NCI-H2107 (cell line): ENCODE measurements around the gene SUPT3H.
"Not testable (repeated sequence)": the region's sequence is repeated elsewhere in the genome, so short reads cannot be mapped to it uniquely, and the experiment has no call there.

Experiments used
- DNase-seq: peaks from one replicate; lab custom pipeline; 2025; lab: John Stamatoyannopoulos, UW

Gene SUPT3H

GRCh38 chr6:45184040-45184439, 193.7 kb downstream of the SUPT3H start:
- no peak for DNase-seq

- DNase-seq = not testable (repeated sequence)
These were observed 201.4 kb downstream of the SUPT3H start for GRCh38 chr6:45176373-45176772.

GRCh38 chr6:45175272-45175671, 202.5 kb downstream of the SUPT3H start:
- no peak for DNase-seq

GRCh38 chr6:45174045-45174444, 203.7 kb downstream of the SUPT3H start:
- DNase-seq = no peak

- DNase-seq = no peak
These were observed 206.4 kb downstream of the SUPT3H start for GRCh38 chr6:45171380-45171779.

- DNase-seq = no peak
These were observed 207.4 kb downstream of the SUPT3H start for GRCh38 chr6:45170309-45170708.

GRCh38 chr6:45169815-45170214, 207.9 kb downstream of the SUPT3H start:
- no peak for DNase-seq

GRCh38 chr6:45163952-45164766, 213.6 kb downstream of the SUPT3H start:
- no peak for DNase-seq

GRCh38 chr6:45160305-45160704, 217.4 kb downstream of the SUPT3H start:
- DNase-seq = no peak

GRCh38 chr6:45156075-45156474, 221.7 kb downstream of the SUPT3H start:
- no peak for DNase-seq

- DNase-seq = no peak
These were observed 222.3 kb downstream of the SUPT3H start for GRCh38 chr6:45155341-45155894.

- DNase-seq = no peak
These were observed 223.1 kb downstream of the SUPT3H start for GRCh38 chr6:45154679-45155078.

- DNase-seq = no peak
These were observed 228.9 kb downstream of the SUPT3H start for GRCh38 chr6:45148711-45149341.

- DNase-seq = no peak
These were observed 229.5 kb downstream of the SUPT3H start for GRCh38 chr6:45148278-45148677.

GRCh38 chr6:45145658-45146057, 232.1 kb downstream of the SUPT3H start:
- not testable (repeated sequence) for DNase-seq

GRCh38 chr6:45138765-45139164, 239.0 kb downstream of the SUPT3H start:
- DNase-seq = no peak

GRCh38 chr6:45136495-45136894, 241.2 kb downstream of the SUPT3H start:
- no peak for DNase-seq

- no peak for DNase-seq
These were observed 245.0 kb downstream of the SUPT3H start for GRCh38 chr6:45132658-45133294.

- no peak for DNase-seq
These were observed 245.7 kb downstream of the SUPT3H start for GRCh38 chr6:45132059-45132458.

GRCh38 chr6:45129051-45129450, 248.7 kb downstream of the SUPT3H start:
- DNase-seq = no peak

GRCh38 chr6:45127185-45127584, 250.5 kb downstream of the SUPT3H start:
- DNase-seq = no peak

- DNase-seq = no peak
These were observed 251.7 kb downstream of the SUPT3H start for GRCh38 chr6:45126033-45126432.

- DNase-seq = no peak
These were observed 254.7 kb downstream of the SUPT3H start for GRCh38 chr6:45123023-45123422.
